Hematopoietic multipotent progenitor cell (in vitro differentiated cells): Measurements from ENCODE around the gene FEV. TPM values are rescaled to one million over a fixed set of nuclear protein-coding genes. Genes with fewer than 3 reads are reported as not detected.

ENCODE experiments used
- DNase-seq, 3 donors: peaks; one replicate each; pipeline ENCODE4 v3.0.0-alpha.2; 2011 to 2015; ENCODE audit warnings: low read depth in 2 of 3, low spot score in 2 of 3
- total RNA-seq: library from RNA; depleted of rRNA; stranded (reverse); fragments of >200 nt; gene quantifications from one replicate; pipeline ENCODE4 v1.2.3, GENCODE V29; 2012

FEV gene
- total RNA-seq, result not detected

DNA sequence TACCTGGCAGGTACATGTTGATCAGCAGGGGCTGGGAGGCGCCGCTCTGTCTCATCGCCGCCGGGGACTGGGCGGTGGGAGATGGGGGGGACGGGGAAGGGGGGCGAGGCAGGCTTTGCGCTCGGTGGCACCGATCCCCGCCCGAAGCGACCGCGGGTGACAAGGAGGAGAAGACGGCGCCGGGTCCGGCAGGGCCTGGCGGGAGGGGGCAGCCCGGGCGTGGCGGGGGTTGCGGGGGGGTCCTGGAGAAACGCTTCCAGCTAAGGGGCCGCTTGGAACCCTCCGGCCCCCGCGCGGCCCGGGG, at the start of gene FEV:
Gene FEV, minus strand, starts transcription at position 164 of the 304 bp plus-strand sequence. Its CDS starts 109 bp downstream, at position 55.
- DNase-seq, result no peak

- DNase-seq, result no peak
These were observed 47.2 kb upstream of the FEV start for GRCh38 chr2:219032051-219032745.

- DNase-seq, result no peak
These were observed 46.2 kb upstream of the FEV start for GRCh38 chr2:219031005-219031738.

DNA sequence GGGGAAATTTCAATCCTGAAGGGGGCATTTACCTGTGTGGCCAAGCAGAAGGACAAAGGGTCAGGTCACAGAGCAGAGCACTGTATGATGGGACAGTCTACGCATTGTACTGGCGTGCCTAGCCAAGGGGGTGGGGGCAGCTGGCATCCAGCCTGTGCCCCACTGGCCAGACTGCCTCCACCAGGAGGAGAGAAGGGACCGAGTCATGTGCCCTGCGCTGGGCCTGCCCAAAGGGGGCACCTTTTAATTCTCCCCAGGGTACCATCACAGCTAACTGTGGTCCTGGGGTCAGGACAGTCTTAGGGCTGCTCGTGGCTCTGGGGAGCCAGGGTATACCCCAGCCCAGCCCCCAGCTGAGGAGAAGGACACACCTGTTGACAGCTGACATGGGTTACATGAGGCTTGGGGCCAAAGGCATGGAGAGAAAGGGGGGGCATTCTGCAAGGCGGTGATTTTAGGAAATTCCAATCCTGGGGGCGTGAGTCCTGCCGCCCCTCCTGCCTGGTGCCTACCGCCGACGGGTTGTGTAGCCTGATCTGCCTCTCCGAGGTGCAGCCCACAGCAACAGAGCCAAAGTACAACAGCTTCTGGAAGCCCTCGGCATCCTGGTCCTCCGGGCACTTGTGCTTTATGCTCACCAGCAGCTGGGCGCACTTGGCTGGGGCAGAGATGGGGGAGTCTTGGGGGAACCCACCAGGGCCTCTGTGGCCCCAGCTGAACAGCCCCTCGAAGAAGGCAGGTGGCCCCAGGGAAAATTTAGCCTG, 45.4 kb upstream of the FEV start:
- DNase-seq, result no peak

GRCh38 chr2:219029829-219030165, 44.8 kb upstream of the FEV start:
- DNase-seq, result peak; percentile 61 to 83 (median 67)

DNA sequence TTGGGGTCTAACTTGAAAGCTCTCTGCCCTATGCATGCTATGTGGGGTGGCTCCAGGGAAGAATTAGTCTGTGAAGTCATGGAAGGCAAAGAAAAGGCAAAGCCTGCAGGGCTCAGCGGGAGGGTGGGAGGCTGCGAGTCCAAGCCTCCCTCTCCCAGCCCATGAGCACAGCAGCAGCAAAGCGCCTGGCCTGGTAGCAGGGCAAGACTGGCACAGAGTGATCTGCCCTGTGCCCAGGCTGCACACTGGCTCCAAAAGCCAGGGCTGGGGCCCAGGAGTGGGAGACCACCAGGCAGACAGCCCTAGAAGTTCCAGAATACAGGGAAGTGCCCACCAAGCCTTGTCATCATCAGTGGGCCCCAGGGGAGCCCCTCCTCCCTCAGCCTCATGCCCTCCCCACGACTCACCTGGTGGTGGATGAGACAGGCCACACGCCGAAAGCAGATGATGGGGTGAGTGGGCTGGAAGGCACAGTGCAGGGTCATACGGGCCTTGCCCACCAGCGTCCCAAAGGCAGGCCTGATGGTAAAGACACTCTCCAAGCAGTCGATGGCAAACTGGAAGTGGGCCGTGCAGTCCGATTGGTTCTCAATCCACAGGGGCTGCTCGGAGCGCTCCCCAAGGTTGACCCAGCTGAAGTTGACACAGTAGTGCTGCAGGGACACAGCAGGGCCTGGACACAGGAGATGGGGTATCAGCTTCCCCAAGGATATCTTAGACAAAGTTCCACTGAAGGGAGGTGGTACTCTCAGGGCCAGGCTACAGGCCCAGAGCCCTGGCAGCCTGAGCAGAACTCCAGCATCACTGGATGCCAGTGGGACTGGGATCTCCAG, 44.2 kb upstream of the FEV start:
- no peak for DNase-seq

DNA sequence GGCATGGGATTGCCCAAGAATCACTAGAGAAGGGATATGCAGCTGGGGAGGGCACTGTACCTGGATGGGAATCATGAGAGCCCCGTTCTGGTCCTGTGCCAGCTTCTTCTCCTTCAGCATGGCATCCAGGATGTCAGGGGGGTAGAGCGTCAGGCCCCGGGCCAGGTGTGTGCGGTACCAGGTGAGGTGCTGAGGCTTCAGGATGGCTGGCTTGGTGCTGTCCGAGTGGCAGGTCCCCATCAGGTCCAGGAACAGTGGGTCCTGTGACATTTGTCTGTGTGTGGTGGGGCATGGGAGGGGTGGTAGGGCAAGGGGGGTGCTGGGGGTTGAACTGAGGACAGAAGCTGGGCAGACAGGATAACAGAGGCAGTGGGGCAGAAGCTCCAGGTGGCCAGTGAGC, 43.2 kb upstream of the FEV start:
- no peak for DNase-seq

GRCh38 chr2:219027511-219028055, 42.6 kb upstream of the FEV start:
- no peak for DNase-seq

GRCh38 chr2:219026946-219027345, 42.0 kb upstream of the FEV start:
- DNase-seq, result no peak

DNA sequence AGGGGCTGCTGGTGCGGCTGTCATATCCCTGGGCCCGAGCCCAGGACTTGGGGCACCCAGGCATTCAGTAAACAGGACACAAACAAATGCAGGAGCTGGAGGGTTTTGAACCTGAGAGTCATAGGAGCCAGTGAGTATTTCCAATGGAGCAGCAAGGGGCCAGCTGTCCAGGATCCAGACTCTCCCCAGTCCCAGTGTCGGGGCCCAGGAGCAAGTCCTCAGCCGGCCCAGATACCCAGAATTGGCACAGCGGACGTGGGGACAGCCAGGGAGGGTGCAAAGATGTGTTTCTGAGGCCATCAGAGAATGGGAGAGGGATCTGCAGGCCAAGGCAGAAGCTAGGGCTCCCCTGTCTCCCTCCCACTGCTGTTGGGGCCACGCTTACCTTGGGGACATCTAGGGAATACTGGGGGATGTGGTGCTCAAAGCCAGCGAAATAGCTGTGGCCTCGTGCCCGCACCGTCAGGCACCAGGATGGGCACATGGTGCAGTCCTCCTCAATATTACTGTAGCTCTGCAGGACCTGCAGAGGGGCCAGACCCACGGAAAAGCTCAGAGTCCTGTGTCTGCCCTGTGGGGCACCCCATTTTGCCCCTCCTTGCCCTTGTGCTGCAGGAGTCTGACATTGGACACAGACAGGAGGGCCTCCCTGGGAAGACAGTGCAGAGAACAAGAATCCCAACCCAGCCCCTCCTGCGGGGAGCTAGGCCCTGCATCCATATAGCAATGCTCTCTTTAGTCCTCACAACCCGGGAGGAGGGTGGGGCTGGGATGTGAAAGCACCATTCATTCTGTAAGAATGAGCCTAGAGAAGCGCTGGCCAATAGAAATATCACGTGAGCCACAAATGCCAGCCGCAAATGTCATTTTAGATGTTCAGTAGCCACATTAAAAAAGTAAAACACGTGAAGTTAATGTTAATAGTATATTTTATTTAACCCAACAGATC, 40.9 kb upstream of the FEV start:
- DNase-seq, result no peak

GRCh38 chr2:219024059-219024458, 39.1 kb upstream of the FEV start:
- no peak for DNase-seq

DNA sequence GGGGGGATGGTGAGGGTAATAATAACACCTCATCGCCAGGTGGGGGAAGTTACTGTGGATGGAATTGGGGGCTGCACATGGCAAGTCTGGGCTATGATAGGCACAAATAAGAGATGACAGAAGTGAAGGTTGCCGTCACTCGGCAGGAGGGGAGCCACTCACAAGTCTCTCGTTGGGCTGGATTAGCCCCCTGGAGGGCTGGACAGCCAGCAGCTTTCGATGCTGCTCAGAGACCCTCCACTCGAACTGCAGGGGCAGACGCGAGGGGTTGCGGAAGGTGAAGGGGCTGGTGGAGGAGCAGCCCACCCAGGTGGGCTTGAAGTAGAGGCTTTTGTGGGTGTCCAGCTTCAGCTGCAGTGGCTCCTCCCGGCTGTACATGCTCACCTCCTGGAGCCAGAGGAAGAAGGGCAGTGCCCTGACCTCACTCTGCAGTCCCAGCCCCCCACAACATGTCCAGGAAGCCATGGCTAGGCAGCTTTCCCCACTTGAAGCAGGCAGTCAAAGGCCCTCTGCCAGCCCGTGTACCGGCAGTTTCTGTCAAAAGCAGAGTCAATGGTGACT, 38.1 kb upstream of the FEV start:
- no peak for DNase-seq

DNA sequence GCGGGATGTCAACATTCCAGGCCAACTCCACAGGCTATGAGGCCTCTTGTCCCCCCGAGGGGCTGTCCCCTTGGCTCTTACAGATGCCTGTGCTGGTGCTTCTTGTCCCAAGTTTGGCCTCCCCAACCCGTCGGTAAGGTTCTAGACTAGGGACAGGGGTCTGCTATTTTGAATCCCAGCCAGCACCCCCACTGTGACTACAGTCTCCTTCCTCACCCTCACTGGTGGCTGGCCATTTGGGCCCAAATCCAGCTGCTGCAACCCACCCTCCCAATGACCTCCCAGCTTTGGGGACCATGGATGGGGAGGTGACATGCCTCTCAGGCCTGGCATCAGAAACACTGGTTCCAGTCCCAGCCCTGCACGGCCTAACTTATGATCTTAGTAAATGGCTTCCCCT, 37.6 kb upstream of the FEV start:
- DNase-seq, result no peak

GRCh38 chr2:219022041-219022440, 37.1 kb upstream of the FEV start:
- no peak for DNase-seq

- no peak for DNase-seq
These were observed 36.6 kb upstream of the FEV start for GRCh38 chr2:219021591-219021990.

- no peak for DNase-seq
These were observed 35.8 kb upstream of the FEV start for GRCh38 chr2:219020604-219021365.

DNA sequence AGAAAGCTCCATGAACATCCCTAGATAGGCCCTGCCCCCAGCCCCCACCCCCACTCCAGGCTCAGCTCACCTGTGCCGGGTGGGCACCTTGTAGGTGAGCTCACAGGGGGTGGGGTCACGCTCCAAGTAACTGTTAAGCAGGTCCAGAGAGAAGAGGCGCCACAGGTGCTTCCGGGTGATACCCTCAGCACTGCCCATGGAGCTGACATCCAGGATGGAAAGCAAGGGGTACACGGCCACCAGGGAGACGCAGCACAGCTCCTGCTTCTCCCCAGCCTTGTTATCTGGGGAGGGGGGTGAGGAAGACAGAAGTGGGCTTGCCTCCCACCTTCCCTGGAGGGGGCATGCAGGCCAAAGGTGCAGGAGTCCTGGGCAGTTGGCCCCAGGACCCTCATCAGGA, 34.5 kb upstream of the FEV start:
- no peak for DNase-seq

DNA sequence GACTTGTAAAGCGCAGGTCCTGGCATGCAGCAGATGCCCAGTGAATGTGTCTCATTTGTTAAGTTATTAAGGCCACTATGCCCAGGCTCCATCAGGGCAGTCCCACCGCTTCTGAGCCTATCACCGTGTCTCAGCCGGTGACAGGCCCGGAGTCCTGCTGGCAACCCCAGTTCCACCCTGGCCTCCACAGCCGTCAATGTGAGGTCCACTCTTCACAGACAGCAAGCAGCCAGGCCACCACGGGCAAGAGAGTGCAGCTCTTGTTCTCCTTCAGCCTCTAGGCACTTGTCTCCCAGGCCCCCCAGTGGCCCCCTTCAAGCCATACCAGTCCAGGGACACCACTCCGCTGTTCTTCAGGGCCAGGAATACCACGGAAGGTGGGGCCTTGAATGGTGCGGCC, 33.7 kb upstream of the FEV start:
- no peak for DNase-seq

GRCh38 chr2:219018286-219018685, 33.3 kb upstream of the FEV start:
- no peak for DNase-seq
